Measurements from ENCODE around the gene SLCO1A2.

Gene SLCO1A2

GRCh38 chr12:21223930-21224329, 110.8 kb downstream of the SLCO1A2 start:
- no peak overlapping the region for H3K9ac ChIP-seq (ENCODE audit: low read length)
- peaks cover 11% of the 10 kb centered on the region for H3K4me1 ChIP-seq (ENCODE audit: low read length)
- H2AFZ ChIP-seq (ENCODE audit: low read depth, low read length): no peak overlapping the region
- no peak overlapping the region for H3K4me3 ChIP-seq (ENCODE audit: low read length)
- H3K79me2 ChIP-seq (ENCODE audit: low read length): no peaks in the 10 kb centered on the region
- no peak overlapping the region for H3K4me2 ChIP-seq (ENCODE audit: low read length)
- no peaks in the 10 kb centered on the region for H4K20me1 ChIP-seq (ENCODE audit: insufficient read depth, low read length)
- no peaks in the 10 kb centered on the region for H3K27me3 ChIP-seq (ENCODE audit: low read depth, low read length)
- TF ChIP-seq EZH2phosphoT487 (IDR thresholded peaks at IDR 0.05; ENCODE audit: low read depth) (no peak), CTCF (IDR thresholded peaks at IDR 0.05; ENCODE audit: low read depth, low read length) (no peak)
- H3K36me3 ChIP-seq (replicated peaks; ENCODE audit: low read depth, low read length): no peaks in the 10 kb centered on the region
- no peak overlapping the region for H3K27ac ChIP-seq (ENCODE audit: low read length)
- H3K9me3 ChIP-seq (ENCODE audit: insufficient read depth, low read length): no peaks in the 10 kb centered on the region

GRCh38 chr12:21221778-21222177, 112.9 kb downstream of the SLCO1A2 start:
- H3K4me1 ChIP-seq (ENCODE audit: low read length): peaks cover 11% of the 10 kb centered on the region
- H2AFZ ChIP-seq (ENCODE audit: low read depth, low read length): no peak overlapping the region
- no peak overlapping the region for H3K27ac ChIP-seq (ENCODE audit: low read length)
- peak overlapping the region; percentile 26 for H3K4me2 ChIP-seq (ENCODE audit: low read length)
- no peak overlapping the region for H3K4me3 ChIP-seq (ENCODE audit: low read length)
- H3K27me3 ChIP-seq (ENCODE audit: low read depth, low read length): no peaks in the 10 kb centered on the region
- H3K9ac ChIP-seq (ENCODE audit: low read length): no peak overlapping the region
- H3K9me3 ChIP-seq (ENCODE audit: insufficient read depth, low read length): no peaks in the 10 kb centered on the region
- no peaks in the 10 kb centered on the region for H3K79me2 ChIP-seq (ENCODE audit: low read length)
- H4K20me1 ChIP-seq (ENCODE audit: insufficient read depth, low read length): no peaks in the 10 kb centered on the region
- TF ChIP-seq CTCF (IDR thresholded peaks at IDR 0.05; ENCODE audit: low read depth, low read length) (no peak), EZH2phosphoT487 (IDR thresholded peaks at IDR 0.05; ENCODE audit: low read depth) (no peak)
- no peaks in the 10 kb centered on the region for H3K36me3 ChIP-seq (replicated peaks; ENCODE audit: low read depth, low read length)

DNA sequence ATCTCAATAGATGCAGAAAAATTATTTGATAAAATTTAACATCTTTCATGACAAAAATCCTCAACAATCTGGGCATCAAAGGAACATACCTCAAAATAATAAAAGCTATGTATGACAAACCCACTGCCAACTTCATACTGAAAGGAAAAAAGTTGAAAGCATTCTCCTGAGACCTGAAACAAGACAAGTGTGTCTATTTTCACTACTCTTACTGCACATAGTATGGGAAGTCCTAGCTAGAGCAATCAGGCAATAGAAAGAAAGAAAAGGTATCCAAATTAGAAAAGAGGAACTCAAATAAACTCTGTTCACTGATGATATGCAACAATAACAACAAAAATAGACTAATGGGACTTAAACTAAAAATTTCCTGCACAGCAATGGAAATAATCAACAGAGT, 113.6 kb downstream of the SLCO1A2 start:
- H3K9me3 ChIP-seq (ENCODE audit: insufficient read depth, low read length): no peaks in the 10 kb centered on the region
- no peak overlapping the region for H3K27ac ChIP-seq (ENCODE audit: low read length)
- H3K79me2 ChIP-seq (ENCODE audit: low read length): no peaks in the 10 kb centered on the region
- TF ChIP-seq CTCF (IDR thresholded peaks at IDR 0.05; ENCODE audit: low read depth, low read length) (no peak), EZH2phosphoT487 (IDR thresholded peaks at IDR 0.05; ENCODE audit: low read depth) (no peak)
- no peak overlapping the region for H3K4me3 ChIP-seq (ENCODE audit: low read length)
- no peak overlapping the region for H2AFZ ChIP-seq (ENCODE audit: low read depth, low read length)
- peaks cover 11% of the 10 kb centered on the region for H3K4me1 ChIP-seq (ENCODE audit: low read length)
- no peaks in the 10 kb centered on the region for H3K27me3 ChIP-seq (ENCODE audit: low read depth, low read length)
- no peaks in the 10 kb centered on the region for H3K36me3 ChIP-seq (replicated peaks; ENCODE audit: low read depth, low read length)
- no peaks in the 10 kb centered on the region for H4K20me1 ChIP-seq (ENCODE audit: insufficient read depth, low read length)
- H3K9ac ChIP-seq (ENCODE audit: low read length): no peak overlapping the region
- peak overlapping the region; percentile 26; the same call in 1 of the 2 replicates for H3K4me2 ChIP-seq (ENCODE audit: low read length)

DNA sequence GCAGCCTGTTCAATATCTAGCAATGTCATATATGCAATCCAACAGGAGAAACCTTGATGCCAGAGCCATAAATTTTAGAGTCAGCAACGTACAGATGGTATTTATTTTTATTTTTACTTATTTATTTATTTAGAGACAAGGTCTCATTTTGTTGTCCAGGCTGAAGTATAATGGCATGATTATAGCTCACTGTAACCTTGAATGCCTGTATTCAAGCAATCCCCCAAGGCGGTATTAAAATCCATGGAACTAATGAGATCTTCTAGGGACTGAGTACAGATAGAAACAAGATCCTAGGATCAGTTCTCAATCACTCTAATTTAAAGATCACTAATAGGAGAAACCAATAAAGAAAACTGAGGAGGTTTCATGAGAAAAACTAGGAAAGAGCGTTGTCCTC, 114.5 kb downstream of the SLCO1A2 start:
- Histone ChIP-seq H3K4me1 (ENCODE audit: low read length) (peaks cover 11% of the 10 kb centered on the region), H4K20me1 (ENCODE audit: insufficient read depth, low read length) (no peaks in the 10 kb centered on the region), H3K4me3 (ENCODE audit: low read length) (no peak overlapping the region), H3K36me3 (replicated peaks; ENCODE audit: low read depth, low read length) (no peaks in the 10 kb centered on the region), H3K4me2 (ENCODE audit: low read length) (no peak overlapping the region), H3K9ac (ENCODE audit: low read length) (no peak overlapping the region), H3K9me3 (ENCODE audit: insufficient read depth, low read length) (no peaks in the 10 kb centered on the region), H3K27me3 (ENCODE audit: low read depth, low read length) (no peaks in the 10 kb centered on the region), H2AFZ (ENCODE audit: low read depth, low read length) (no peak overlapping the region), H3K27ac (ENCODE audit: low read length) (no peak overlapping the region), H3K79me2 (ENCODE audit: low read length) (no peaks in the 10 kb centered on the region)
- TF ChIP-seq EZH2phosphoT487 (IDR thresholded peaks at IDR 0.05; ENCODE audit: low read depth): no peak
- no peak for TF ChIP-seq CTCF (IDR thresholded peaks at IDR 0.05; ENCODE audit: low read depth, low read length)
